GM23338 (cell line): ENCODE results near the gene HSD17B7. TPM values are rescaled to one million over a fixed set of nuclear protein-coding genes. Genes with fewer than 3 reads are reported as not detected.

Experiments used
- ATAC-seq: fragments of 200-7000 bp; cut with Tn5 transposase; 3 replicates; pipeline ENCODE4 v1.9.1; 2020
- DNase-seq: peaks from one replicate; pipeline ENCODE4 v3.0.0-alpha.2; 2015; ENCODE audit warnings: low spot score
- H2AFZ ChIP-seq: fragments of 200-600 bp; sonication (generic); 2 replicates; pipeline ENCODE4 v1.8.0; 2016; ENCODE audit warnings: antibody characterized with exemption, mild to moderate bottlenecking, moderate library complexity
- H3F3A ChIP-seq: fragments of 200-600 bp; sonication (generic); replicated peaks from 2 replicates; pipeline ENCODE4 v1.8.0; 2017; ENCODE audit warnings: antibody characterized with exemption, mixed run types, low read depth
- H3K27ac ChIP-seq: fragments of 200-600 bp; sonication (generic); 2 replicates; pipeline ENCODE4 v1.6.1; 2016; ENCODE audit warnings: low read depth
- H3K27me3 ChIP-seq: fragments of 200-600 bp; sonication (generic); 2 replicates; pipeline ENCODE4 v1.8.0; 2016; ENCODE audit warnings: mild to moderate bottlenecking, mixed run types, moderate library complexity; ENCODE audit not compliant: insufficient read depth
- H3K36me3 ChIP-seq: fragments of 200-600 bp; sonication (generic); 2 replicates; pipeline ENCODE4 v1.8.0; 2016; ENCODE audit warnings: mild to moderate bottlenecking; ENCODE audit not compliant: insufficient read depth
- H3K4me1 ChIP-seq: fragments of 200-600 bp; sonication (generic); 2 replicates; pipeline ENCODE4 v1.8.0; 2016; ENCODE audit warnings: mild to moderate bottlenecking, moderate library complexity; ENCODE audit not compliant: insufficient read depth
- H3K4me2 ChIP-seq: fragments of 200-600 bp; sonication (generic); 2 replicates; pipeline ENCODE4 v1.7.1; 2017; ENCODE audit warnings: mixed run types
- H3K4me3 ChIP-seq: fragments of 200-600 bp; sonication (generic); 2 replicates; pipeline ENCODE4 v1.6.1; 2016; ENCODE audit warnings: mixed run types
- H3K79me2 ChIP-seq: fragments of 200-600 bp; sonication (generic); replicated peaks from 2 replicates; pipeline ENCODE4 v1.8.0; 2017; ENCODE audit warnings: mild to moderate bottlenecking; ENCODE audit not compliant: insufficient read depth
- H3K9me2 ChIP-seq: fragments of 200-600 bp; sonication (generic); 2 replicates; pipeline ENCODE4 v1.8.0; 2017; ENCODE audit not compliant: insufficient read depth
- H4K20me1 ChIP-seq: fragments of 200-600 bp; sonication (generic); replicated peaks from 2 replicates; pipeline ENCODE4 v1.8.0; 2017; ENCODE audit warnings: mild to moderate bottlenecking; ENCODE audit not compliant: insufficient read depth
- H3K27ac Mint-ChIP-seq: 2 replicates; pipeline ENCODE4 v1.8.0; 2020; ENCODE audit warnings: inconsistent platforms, mild to moderate bottlenecking, moderate library complexity, mixed read lengths
- H3K27me3 Mint-ChIP-seq: 3 replicates; pipeline ENCODE4 v1.8.0; 2022; ENCODE audit warnings: low read depth, mild to moderate bottlenecking, moderate library complexity, mixed read lengths, inconsistent platforms; ENCODE audit not compliant: insufficient read depth, poor library complexity
- H3K36me3 Mint-ChIP-seq: 3 replicates; pipeline ENCODE4 v1.8.0; 2021; ENCODE audit warnings: low read depth, mild to moderate bottlenecking, inconsistent platforms, moderate library complexity, mixed read lengths
- H3K4me1 Mint-ChIP-seq: 3 replicates; pipeline ENCODE4 v1.8.0; 2020; ENCODE audit warnings: mild to moderate bottlenecking, inconsistent platforms, mixed read lengths
- H3K4me3 Mint-ChIP-seq: 3 replicates; pipeline ENCODE4 v1.8.0; 2021; ENCODE audit warnings: moderate library complexity, mild to moderate bottlenecking, inconsistent platforms, mixed read lengths
- H3K9me3 Mint-ChIP-seq: 3 replicates; pipeline ENCODE4 v1.8.0; 2020; ENCODE audit warnings: moderate library complexity, mild to moderate bottlenecking, inconsistent platforms, mixed read lengths
- EZH2phosphoT487 ChIP-seq: fragments of 200-600 bp; sonication (generic); IDR thresholded peaks from one replicate; pipeline ENCODE4 v1.8.1; 2018; ENCODE audit warnings: antibody characterized with exemption; ENCODE audit not compliant: unreplicated experiment
- JUNB ChIP-seq: IDR thresholded peaks from one replicate; pipeline ENCODE4 v1.6.1; 2016; ENCODE audit warnings: antibody characterized with exemption; ENCODE audit not compliant: unreplicated experiment
- NANOG ChIP-seq: IDR thresholded peaks from 2 replicates; pipeline ENCODE4 v1.6.1; 2016; ENCODE audit warnings: antibody characterized with exemption, borderline replicate concordance
- POLR2AphosphoS5 ChIP-seq: IDR thresholded peaks from 2 replicates; pipeline ENCODE4 v1.6.1; 2016; ENCODE audit warnings: antibody characterized with exemption, low read depth
- STAT1 ChIP-seq: IDR thresholded peaks from one replicate; pipeline ENCODE4 v1.6.1; 2016; ENCODE audit warnings: antibody characterized with exemption; ENCODE audit not compliant: unreplicated experiment
- polyA plus RNA-seq: library from polyadenylated mRNA; unstranded; fragments of >200 nt; fragmentation: Nextera tagmentation; extraction: Ambion mirVana; gene quantifications from 2 replicates; pipeline ENCODE4 v1.2.1, GENCODE V29; 2016
- total RNA-seq: library from RNA; depleted of rRNA; stranded (reverse); fragments of >200 nt; shearing (Covaris generic); gene quantifications from 2 replicates; pipeline ENCODE4 v1.2.3, GENCODE V29; 2014
- TF ChIP-seq, protein P1 (sequence below): IDR thresholded peaks from one replicate; pipeline ENCODE4 v1.6.1; 2018; ENCODE audit warnings: antibody characterized with exemption; ENCODE audit not compliant: unreplicated experiment
- TF ChIP-seq, protein P2 (sequence below): fragments of 250-450 bp; sonication (Bioruptor Pico); IDR thresholded peaks from 2 replicates; pipeline ENCODE4 v1.5.0; 2020; ENCODE audit warnings: mild to moderate bottlenecking, moderate library complexity
- TF ChIP-seq, protein P3 (sequence below), 2 experiments: fragments of 200-600 bp in 1 of 2; sonication (generic) in 1 of 2; conservative IDR thresholded peaks; 2 replicates each; pipeline versions ENCODE4 v1.5.1 to v1.6.1; 2016 to 2017; ENCODE audit warnings: antibody characterized with exemption in 2 of 2, low read depth in 2 of 2, mild to moderate bottlenecking in 2 of 2, moderate library complexity in 1 of 2

HSD17B7 gene
- total and polyA plus RNA-seq, 2 experiments from 2014 or later, result 30.9 to 31.9 TPM

DNA sequence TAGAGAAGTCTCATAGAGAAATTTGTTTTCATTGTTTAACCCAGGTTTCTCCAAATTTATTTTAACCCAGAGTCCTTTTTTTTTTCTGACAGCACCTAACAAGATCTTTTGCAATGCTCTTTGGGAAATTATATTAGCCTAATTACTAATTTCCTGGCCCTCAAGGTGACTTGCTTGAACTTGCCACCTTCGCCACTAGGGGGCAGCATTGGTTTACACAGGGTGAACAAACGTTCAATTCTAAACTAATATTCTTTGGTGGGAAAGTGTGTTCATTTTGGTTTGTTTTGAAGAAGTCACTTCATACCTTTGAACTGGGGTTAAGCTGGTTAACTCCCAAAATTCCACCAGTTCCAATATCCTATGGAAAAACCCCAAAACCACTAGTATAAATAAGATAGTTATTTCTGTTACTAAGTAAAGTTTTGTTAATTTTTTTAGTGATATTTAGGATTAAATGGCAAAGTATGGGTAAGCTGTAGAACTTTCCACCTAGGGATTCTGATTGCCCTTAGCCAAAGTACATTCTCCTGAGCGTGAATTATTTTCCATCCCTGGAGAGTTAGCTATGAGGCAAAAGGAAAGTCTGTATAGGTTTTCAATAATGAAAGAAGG, 57.4 kb downstream of the HSD17B7 start:
- ATAC-seq, result no peak; the same call in 2 of the 3 replicates
- no peak overlapping the region for H3K4me3 Mint-ChIP-seq
- no peaks in the 10 kb centered on the region for H3K36me3 Mint-ChIP-seq
- no peaks in the 10 kb centered on the region for H3K79me2 ChIP-seq
- peaks cover 6% of the 10 kb centered on the region for H3K27me3 Mint-ChIP-seq
- no peak overlapping the region for H3K27ac ChIP-seq
- no peak overlapping the region for H2AFZ ChIP-seq
- no peak overlapping the region for H3K4me3 ChIP-seq
- H3K27me3 ChIP-seq, result no peaks in the 10 kb centered on the region
- H3K27ac Mint-ChIP-seq, result no peak overlapping the region
- H3K4me1 ChIP-seq, result no peaks in the 10 kb centered on the region; the same call in 1 of the 2 replicates
- no peak for TF ChIP-seq EZH2phosphoT487
- TF ChIP-seq, protein P1, sequence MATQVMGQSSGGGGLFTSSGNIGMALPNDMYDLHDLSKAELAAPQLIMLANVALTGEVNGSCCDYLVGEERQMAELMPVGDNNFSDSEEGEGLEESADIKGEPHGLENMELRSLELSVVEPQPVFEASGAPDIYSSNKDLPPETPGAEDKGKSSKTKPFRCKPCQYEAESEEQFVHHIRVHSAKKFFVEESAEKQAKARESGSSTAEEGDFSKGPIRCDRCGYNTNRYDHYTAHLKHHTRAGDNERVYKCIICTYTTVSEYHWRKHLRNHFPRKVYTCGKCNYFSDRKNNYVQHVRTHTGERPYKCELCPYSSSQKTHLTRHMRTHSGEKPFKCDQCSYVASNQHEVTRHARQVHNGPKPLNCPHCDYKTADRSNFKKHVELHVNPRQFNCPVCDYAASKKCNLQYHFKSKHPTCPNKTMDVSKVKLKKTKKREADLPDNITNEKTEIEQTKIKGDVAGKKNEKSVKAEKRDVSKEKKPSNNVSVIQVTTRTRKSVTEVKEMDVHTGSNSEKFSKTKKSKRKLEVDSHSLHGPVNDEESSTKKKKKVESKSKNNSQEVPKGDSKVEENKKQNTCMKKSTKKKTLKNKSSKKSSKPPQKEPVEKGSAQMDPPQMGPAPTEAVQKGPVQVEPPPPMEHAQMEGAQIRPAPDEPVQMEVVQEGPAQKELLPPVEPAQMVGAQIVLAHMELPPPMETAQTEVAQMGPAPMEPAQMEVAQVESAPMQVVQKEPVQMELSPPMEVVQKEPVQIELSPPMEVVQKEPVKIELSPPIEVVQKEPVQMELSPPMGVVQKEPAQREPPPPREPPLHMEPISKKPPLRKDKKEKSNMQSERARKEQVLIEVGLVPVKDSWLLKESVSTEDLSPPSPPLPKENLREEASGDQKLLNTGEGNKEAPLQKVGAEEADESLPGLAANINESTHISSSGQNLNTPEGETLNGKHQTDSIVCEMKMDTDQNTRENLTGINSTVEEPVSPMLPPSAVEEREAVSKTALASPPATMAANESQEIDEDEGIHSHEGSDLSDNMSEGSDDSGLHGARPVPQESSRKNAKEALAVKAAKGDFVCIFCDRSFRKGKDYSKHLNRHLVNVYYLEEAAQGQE, result no peak
- TF ChIP-seq POLR2AphosphoS5, result no peak
- no peak for TF ChIP-seq STAT1
- TF ChIP-seq, protein P2, sequence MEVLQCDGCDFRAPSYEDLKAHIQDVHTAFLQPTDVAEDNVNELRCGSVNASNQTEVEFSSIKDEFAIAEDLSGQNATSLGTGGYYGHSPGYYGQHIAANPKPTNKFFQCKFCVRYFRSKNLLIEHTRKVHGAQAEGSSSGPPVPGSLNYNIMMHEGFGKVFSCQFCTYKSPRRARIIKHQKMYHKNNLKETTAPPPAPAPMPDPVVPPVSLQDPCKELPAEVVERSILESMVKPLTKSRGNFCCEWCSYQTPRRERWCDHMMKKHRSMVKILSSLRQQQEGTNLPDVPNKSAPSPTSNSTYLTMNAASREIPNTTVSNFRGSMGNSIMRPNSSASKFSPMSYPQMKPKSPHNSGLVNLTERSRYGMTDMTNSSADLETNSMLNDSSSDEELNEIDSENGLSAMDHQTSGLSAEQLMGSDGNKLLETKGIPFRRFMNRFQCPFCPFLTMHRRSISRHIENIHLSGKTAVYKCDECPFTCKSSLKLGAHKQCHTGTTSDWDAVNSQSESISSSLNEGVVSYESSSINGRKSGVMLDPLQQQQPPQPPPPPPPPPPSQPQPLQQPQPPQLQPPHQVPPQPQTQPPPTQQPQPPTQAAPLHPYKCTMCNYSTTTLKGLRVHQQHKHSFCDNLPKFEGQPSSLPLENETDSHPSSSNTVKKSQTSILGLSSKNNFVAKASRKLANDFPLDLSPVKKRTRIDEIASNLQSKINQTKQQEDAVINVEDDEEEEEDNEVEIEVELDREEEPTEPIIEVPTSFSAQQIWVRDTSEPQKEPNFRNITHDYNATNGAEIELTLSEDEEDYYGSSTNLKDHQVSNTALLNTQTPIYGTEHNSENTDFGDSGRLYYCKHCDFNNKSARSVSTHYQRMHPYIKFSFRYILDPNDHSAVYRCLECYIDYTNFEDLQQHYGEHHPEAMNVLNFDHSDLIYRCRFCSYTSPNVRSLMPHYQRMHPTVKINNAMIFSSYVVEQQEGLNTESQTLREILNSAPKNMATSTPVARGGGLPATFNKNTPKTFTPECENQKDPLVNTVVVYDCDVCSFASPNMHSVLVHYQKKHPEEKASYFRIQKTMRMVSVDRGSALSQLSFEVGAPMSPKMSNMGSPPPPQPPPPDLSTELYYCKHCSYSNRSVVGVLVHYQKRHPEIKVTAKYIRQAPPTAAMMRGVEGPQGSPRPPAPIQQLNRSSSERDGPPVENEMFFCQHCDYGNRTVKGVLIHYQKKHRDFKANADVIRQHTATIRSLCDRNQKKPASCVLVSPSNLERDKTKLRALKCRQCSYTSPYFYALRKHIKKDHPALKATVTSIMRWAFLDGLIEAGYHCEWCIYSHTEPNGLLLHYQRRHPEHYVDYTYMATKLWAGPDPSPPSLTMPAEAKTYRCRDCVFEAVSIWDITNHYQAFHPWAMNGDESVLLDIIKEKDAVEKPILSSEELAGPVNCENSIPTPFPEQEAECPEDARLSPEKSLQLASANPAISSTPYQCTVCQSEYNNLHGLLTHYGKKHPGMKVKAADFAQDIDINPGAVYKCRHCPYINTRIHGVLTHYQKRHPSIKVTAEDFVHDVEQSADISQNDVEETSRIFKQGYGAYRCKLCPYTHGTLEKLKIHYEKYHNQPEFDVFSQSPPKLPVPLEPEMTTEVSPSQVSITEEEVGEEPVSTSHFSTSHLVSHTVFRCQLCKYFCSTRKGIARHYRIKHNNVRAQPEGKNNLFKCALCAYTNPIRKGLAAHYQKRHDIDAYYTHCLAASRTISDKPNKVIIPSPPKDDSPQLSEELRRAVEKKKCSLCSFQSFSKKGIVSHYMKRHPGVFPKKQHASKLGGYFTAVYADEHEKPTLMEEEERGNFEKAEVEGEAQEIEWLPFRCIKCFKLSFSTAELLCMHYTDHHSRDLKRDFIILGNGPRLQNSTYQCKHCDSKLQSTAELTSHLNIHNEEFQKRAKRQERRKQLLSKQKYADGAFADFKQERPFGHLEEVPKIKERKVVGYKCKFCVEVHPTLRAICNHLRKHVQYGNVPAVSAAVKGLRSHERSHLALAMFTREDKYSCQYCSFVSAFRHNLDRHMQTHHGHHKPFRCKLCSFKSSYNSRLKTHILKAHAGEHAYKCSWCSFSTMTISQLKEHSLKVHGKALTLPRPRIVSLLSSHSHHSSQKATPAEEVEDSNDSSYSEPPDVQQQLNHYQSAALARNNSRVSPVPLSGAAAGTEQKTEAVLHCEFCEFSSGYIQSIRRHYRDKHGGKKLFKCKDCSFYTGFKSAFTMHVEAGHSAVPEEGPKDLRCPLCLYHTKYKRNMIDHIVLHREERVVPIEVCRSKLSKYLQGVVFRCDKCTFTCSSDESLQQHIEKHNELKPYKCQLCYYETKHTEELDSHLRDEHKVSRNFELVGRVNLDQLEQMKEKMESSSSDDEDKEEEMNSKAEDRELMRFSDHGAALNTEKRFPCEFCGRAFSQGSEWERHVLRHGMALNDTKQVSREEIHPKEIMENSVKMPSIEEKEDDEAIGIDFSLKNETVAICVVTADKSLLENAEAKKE (CRISPR knock-in tag), result no peak
- no peak for TF ChIP-seq NANOG
- TF ChIP-seq, protein P3, sequence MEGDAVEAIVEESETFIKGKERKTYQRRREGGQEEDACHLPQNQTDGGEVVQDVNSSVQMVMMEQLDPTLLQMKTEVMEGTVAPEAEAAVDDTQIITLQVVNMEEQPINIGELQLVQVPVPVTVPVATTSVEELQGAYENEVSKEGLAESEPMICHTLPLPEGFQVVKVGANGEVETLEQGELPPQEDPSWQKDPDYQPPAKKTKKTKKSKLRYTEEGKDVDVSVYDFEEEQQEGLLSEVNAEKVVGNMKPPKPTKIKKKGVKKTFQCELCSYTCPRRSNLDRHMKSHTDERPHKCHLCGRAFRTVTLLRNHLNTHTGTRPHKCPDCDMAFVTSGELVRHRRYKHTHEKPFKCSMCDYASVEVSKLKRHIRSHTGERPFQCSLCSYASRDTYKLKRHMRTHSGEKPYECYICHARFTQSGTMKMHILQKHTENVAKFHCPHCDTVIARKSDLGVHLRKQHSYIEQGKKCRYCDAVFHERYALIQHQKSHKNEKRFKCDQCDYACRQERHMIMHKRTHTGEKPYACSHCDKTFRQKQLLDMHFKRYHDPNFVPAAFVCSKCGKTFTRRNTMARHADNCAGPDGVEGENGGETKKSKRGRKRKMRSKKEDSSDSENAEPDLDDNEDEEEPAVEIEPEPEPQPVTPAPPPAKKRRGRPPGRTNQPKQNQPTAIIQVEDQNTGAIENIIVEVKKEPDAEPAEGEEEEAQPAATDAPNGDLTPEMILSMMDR (conservative IDR thresholded peaks at IDR 0.05; ENCODE audit: low read depth in 2 of 2), result peak; percentile 91 to 99
- TF ChIP-seq JUNB, result no peak
- peak; percentile 85 for DNase-seq
- H3K36me3 ChIP-seq, result no peaks in the 10 kb centered on the region
- no peaks in the 10 kb centered on the region for H3K9me2 ChIP-seq
- no peaks in the 10 kb centered on the region for H3F3A ChIP-seq
- no peaks in the 10 kb centered on the region for H3K9me3 Mint-ChIP-seq
- no peaks in the 10 kb centered on the region for H4K20me1 ChIP-seq
- H3K4me1 Mint-ChIP-seq, result peaks cover 4% of the 10 kb centered on the region; the same call in 1 of the 3 replicates
- H3K4me2 ChIP-seq, result no peak overlapping the region
